Sigmoid colon (tissue), 7 donors: ENCODE data around the gene LARP4B. TPM values are rescaled to one million over a fixed set of nuclear protein-coding genes. Genes with fewer than 3 reads are reported as not detected.

ENCODE experiments used
- DNase-seq: peaks from one replicate; pipeline ENCODE4 v3.0.0-alpha.2; 2019
- H3K27ac ChIP-seq, 4 donors: fragments of 200-600 bp; sonication (generic); one replicate each; pipeline ENCODE4 v1.5.1; 2016 to 2019; ENCODE audit warnings: mild to moderate bottlenecking in 1 of 4
- H3K27me3 ChIP-seq, 3 donors: fragments of 200-600 bp; sonication (generic); one replicate each; pipeline ENCODE4 v1.5.1; 2019; ENCODE audit warnings: mild to moderate bottlenecking in 1 of 3
- H3K36me3 ChIP-seq, 4 donors: fragments of 200-600 bp; sonication (generic); one replicate each; pipeline ENCODE4 v1.5.1; 2016 to 2019
- H3K4me1 ChIP-seq, 4 donors: fragments of 200-600 bp; sonication (generic); one replicate each; pipeline ENCODE4 v1.5.1; 2017 to 2019
- H3K4me3 ChIP-seq, 4 donors: fragments of 200-600 bp; sonication (generic); one replicate each; pipeline ENCODE4 v1.5.1; 2017 to 2019; ENCODE audit warnings: mild to moderate bottlenecking in 2 of 4, moderate library complexity in 1 of 4
- H3K9me3 ChIP-seq, 4 donors: fragments of 200-600 bp in 3 of 4; sonication (generic) in 3 of 4; one replicate each; pipeline versions ENCODE4 v1.5.1 to v1.6.1; 2013 to 2019
- CTCF ChIP-seq, 4 experiments: fragments of 450-650 bp in 3 of 4; fragments of 200-600 bp in 1 of 4; IDR thresholded peaks; one replicate each; pipeline ENCODE4 v1.5.1; 2016 to 2019; ENCODE audit warnings: antibody characterized with exemption in 4 of 4, mild to moderate bottlenecking in 3 of 4, moderate library complexity in 2 of 4
- EP300 ChIP-seq, 4 donors: sonication (generic); formaldehyde crosslinking; IDR thresholded peaks; one replicate each; pipeline ENCODE4 v1.6.1; 2017; ENCODE audit warnings: antibody characterized with exemption in 4 of 4
- POLR2A ChIP-seq, 2 donors: fragments of 450-650 bp; IDR thresholded peaks; one replicate each; pipeline ENCODE4 v1.6.1; 2016; ENCODE audit warnings: antibody characterized with exemption in 2 of 2, mild to moderate bottlenecking in 2 of 2, moderate library complexity in 2 of 2
- POLR2AphosphoS5 ChIP-seq, 4 donors: sonication (generic); formaldehyde crosslinking; IDR thresholded peaks; one replicate each; pipeline ENCODE4 v1.6.1; 2017; ENCODE audit warnings: antibody characterized with exemption in 4 of 4
- WGBS, 2 donors: extraction: QIAGEN DNeasy Blood & Tissue Kit; methylation state at CpG; one replicate each; pipeline ENCODE4 v1.1.7; 2013; 5-methylcytosine and 5-hydroxymethylcytosine counted together
- intact Hi-C: fragments of 100-400 bp; cut with DNase I; formaldehyde crosslinking; loops from one replicate; pipeline ENCODE4 v1.15.1; 2023
- polyA plus RNA-seq, 3 donors: library from polyadenylated mRNA; stranded (reverse); fragments of 200-250 nt; gene quantifications; one replicate each; pipeline ENCODE4 v1.2.3, GENCODE V29; 2013
- total RNA-seq, 4 donors: library from RNA; depleted of rRNA; stranded (reverse); fragments of >200 nt; gene quantifications; one replicate each; pipeline ENCODE4 v1.1.0, GENCODE V29; 2016
- donor health status: healthy with polysubstance abuse.
- donor health status: Bipolar disorder and iron deficiency.
- donor health status: healthy.

The LARP4B gene
- total and polyA plus RNA-seq, 7 donors = 11.4 to 57.6 (median 31.9) TPM

DNA sequence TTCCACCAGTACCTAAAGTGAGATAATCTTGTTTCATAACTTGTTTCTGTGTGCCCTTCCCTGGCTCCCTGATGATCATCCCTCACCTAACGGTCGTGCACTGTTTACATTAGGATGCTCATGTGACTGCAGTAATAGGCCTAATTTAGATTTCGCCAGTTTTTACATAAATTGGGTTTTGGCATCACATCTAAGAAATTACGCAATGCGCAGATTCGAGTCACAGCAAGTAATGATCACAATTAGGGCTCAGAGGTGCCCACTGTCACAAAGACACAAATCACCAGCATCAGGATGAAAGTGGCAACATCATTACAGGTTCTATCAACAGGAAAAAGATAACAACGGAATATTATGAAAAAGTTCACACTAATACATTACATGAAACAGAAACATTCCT lies 94.7 kb downstream of the LARP4B start:
- H3K36me3 ChIP-seq = peaks cover 0 to 45% (median 7%) of the 10 kb centered on the region in 4 donors
- no peaks in the 10 kb centered on the region for H3K9me3 ChIP-seq
- no peak for TF ChIP-seq POLR2A (IDR thresholded peaks at IDR 0.05)
- no peak for TF ChIP-seq CTCF (IDR thresholded peaks at IDR 0.05)
- no peak for TF ChIP-seq EP300 (IDR thresholded peaks at IDR 0.05)
- no peak for TF ChIP-seq POLR2AphosphoS5 (IDR thresholded peaks at IDR 0.05)
- no peak overlapping the region for H3K4me3 ChIP-seq
- H3K27me3 ChIP-seq = no peaks in the 10 kb centered on the region
- H3K4me1 ChIP-seq = peaks cover 0 to 16% (median 3%) of the 10 kb centered on the region in 4 donors
- intact Hi-C loops = no loop called here
- WGBS, 2 donors = 58 to 76% methylated on average over 7 of the region's 7 CpGs
- no peak overlapping the region for H3K27ac ChIP-seq
- no peak for DNase-seq

DNA sequence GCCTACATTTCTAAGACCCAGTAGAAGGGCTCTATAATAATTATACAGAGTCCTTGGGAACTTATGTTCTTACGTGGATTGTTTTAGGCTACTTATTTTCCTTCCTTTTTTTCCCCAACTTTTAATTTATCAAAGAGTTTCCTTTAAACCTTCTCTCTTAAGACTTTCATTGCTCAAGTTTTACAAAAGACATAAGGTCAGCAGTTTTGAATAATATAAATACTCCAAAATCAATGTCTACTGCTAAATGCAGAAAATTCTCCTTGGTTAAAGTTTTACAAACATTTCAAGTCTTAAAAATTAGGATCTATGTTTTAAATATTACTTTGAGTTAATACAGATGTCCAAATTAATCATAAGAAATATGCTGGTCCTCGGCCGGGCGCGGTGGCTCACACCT lies 97.0 kb downstream of the LARP4B start:
- intact Hi-C loops = no loop called here
- Histone ChIP-seq H3K9me3 (no peaks in the 10 kb centered on the region), H3K27ac (no peak overlapping the region), H3K4me3 (no peak overlapping the region), H3K27me3 (no peaks in the 10 kb centered on the region), H3K36me3 (peaks cover 0 to 26% (median 3%) of the 10 kb centered on the region in 4 donors), H3K4me1 (peaks cover 0 to 16% (median 3%) of the 10 kb centered on the region in 4 donors)
- TF ChIP-seq EP300 (IDR thresholded peaks at IDR 0.05) (no peak), POLR2AphosphoS5 (IDR thresholded peaks at IDR 0.05) (no peak), POLR2A (IDR thresholded peaks at IDR 0.05) (no peak), CTCF (IDR thresholded peaks at IDR 0.05) (no peak)
- 97 to 98% methylated on average over 5 of the region's 5 CpGs for WGBS, 2 donors
- DNase-seq = no peak

DNA sequence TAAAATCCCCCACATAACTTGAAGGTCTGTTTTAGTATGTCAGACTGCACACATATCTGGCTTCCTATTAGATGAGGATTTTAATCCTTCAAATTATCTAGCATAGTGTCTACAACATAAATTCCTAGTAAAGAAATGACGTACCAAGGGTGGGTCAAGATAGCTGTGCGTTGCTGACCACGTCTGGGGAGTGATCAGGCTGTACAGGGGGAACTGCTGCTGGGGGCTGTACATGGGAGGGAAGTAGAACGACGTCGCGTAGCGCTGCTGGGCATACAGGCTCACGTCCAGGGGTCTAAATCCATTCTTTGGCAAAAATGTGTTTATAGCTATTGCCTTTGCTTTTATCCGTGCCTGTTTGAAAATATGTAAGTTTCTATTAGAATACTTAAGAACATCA lies 102.3 kb downstream of the LARP4B start:
- intact Hi-C loops = no loop called here
- Histone ChIP-seq H3K9me3 (no peaks in the 10 kb centered on the region), H3K27me3 (no peaks in the 10 kb centered on the region), H3K27ac (no peak overlapping the region), H3K4me1 (no peaks in the 10 kb centered on the region), H3K36me3 (peaks cover 0 to 53% (median 38%) of the 10 kb centered on the region in 4 donors), H3K4me3 (no peak overlapping the region)
- WGBS, 2 donors = 97% methylated on average over 10 of the region's 10 CpGs
- no peak for DNase-seq
- TF ChIP-seq POLR2A (IDR thresholded peaks at IDR 0.05) (no peak), POLR2AphosphoS5 (IDR thresholded peaks at IDR 0.05) (no peak), EP300 (IDR thresholded peaks at IDR 0.05) (no peak), CTCF (IDR thresholded peaks at IDR 0.05) (no peak)

- peaks cover 10 to 64% (median 48%) of the 10 kb centered on the region in 4 donors for H3K36me3 ChIP-seq
- no peaks in the 10 kb centered on the region for H3K9me3 ChIP-seq
- H3K27me3 ChIP-seq = no peaks in the 10 kb centered on the region
- no peak overlapping the region for H3K4me3 ChIP-seq
- no peak overlapping the region for H3K27ac ChIP-seq
- no peak for DNase-seq
- H3K4me1 ChIP-seq = no peaks in the 10 kb centered on the region
- WGBS, 2 donors = 94 to 96% methylated on average over 9 of the region's 9 CpGs
- TF ChIP-seq EP300 (IDR thresholded peaks at IDR 0.05) = no peak
- no peak for TF ChIP-seq POLR2A (IDR thresholded peaks at IDR 0.05)
- no peak for TF ChIP-seq CTCF (IDR thresholded peaks at IDR 0.05)
- no peak for TF ChIP-seq POLR2AphosphoS5 (IDR thresholded peaks at IDR 0.05)
- intact Hi-C loops = no loop called here
These were observed 103.3 kb downstream of the LARP4B start for GRCh38 chr10:828191-828590.

DNA sequence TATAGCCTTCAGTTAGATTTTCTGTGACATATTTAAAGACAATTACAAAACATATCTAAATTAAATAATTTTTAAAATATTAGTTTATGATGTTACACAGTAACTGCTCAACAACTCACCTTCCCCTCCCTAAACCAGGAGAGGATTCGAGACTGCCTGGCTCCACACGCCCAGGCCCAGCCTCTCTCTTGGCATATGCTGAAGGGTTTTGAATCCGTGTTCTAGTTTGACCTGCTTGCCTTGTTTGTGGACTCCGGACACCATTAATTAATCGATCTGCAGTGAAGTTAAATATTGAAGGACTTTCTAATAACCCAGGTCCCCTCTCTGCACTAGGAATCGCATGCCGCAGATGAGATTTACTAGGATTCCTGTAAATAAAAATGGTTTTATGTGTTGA lies 106.6 kb downstream of the LARP4B start:
- intact Hi-C loops = no loop called here
- Histone ChIP-seq H3K4me1 (no peaks in the 10 kb centered on the region), H3K36me3 (peaks cover 11 to 95% (median 64%) of the 10 kb centered on the region in 4 donors), H3K9me3 (no peaks in the 10 kb centered on the region), H3K27me3 (no peaks in the 10 kb centered on the region), H3K4me3 (no peak overlapping the region), H3K27ac (no peak overlapping the region)
- no peak for TF ChIP-seq CTCF (IDR thresholded peaks at IDR 0.05)
- TF ChIP-seq POLR2A (IDR thresholded peaks at IDR 0.05) = no peak
- TF ChIP-seq EP300 (IDR thresholded peaks at IDR 0.05) = no peak
- no peak for TF ChIP-seq POLR2AphosphoS5 (IDR thresholded peaks at IDR 0.05)
- 92 to 96% methylated on average over 7 of the region's 7 CpGs for WGBS, 2 donors
- no peak for DNase-seq
